PFSK-1 (cell line): Measurements from ENCODE around the gene TSPAN18.

Experiments
- FOXP2 ChIP-seq: optimal IDR thresholded peaks from 2 replicates; pipeline ENCODE3; 2011; ENCODE audit warnings: borderline replicate concordance, control low read depth, inconsistent platforms; ENCODE audit not compliant: insufficient read depth; ENCODE audit errors: extremely low read length, extremely low read depth
- POLR2AphosphoS5 ChIP-seq: IDR thresholded peaks from 2 replicates; pipeline ENCODE4 v1.6.1; 2012; ENCODE audit warnings: low read depth, mild to moderate bottlenecking, control low read depth, low read length, moderate library complexity
- SIN3A ChIP-seq: IDR thresholded peaks from 2 replicates; pipeline ENCODE4 v1.6.1; 2012; ENCODE audit warnings: mild to moderate bottlenecking, low read length, moderate library complexity, borderline replicate concordance; ENCODE audit not compliant: insufficient read depth
- TAF1 ChIP-seq: IDR thresholded peaks from 2 replicates; pipeline ENCODE4 v1.6.1; 2012; ENCODE audit warnings: low read length, control low read depth, borderline replicate concordance; ENCODE audit not compliant: insufficient read depth
- TF ChIP-seq, protein P1 (sequence below), 2 experiments: IDR thresholded peaks; 2 replicates each; pipeline versions ENCODE4 v1.6.1 to v1.8.0; 2011 to 2012; ENCODE audit warnings: low read depth in 2 of 2, low read length in 2 of 2, control low read depth in 1 of 2, inconsistent platforms in 1 of 2, mild to moderate bottlenecking in 1 of 2, moderate library complexity in 1 of 2; ENCODE audit not compliant: insufficient read depth in 1 of 2

Gene TSPAN18

DNA sequence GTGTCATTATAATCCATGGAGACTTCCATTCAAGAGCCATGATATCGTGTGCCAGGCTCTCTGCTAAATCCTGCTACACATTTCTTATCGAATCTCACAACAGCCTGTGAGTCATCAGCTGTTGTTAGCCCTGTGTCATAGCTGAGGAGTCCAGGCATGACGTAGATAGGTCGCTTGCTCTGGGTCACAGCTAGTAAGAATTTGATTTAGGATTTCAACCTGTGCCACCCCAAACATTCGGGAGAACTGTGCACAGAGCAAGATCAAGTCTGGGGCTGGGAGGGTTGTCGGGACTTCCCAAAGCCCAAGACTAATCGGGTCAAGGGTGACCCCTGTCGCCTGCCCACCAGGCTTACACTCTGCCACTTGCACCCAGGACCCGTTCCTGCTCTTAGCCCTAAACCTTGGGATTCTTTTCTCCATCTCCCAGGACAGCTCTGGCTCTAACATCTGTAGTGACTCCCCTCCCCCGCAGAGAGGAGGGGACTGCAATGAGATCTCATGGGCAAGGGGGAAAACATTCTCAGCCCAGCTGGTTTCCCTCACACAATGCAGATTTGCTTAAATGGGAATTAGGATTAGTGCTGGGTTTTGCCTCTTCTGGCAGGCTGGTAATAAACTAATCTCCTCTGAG is 34.3 kb downstream of the TSPAN18 start:
- TF ChIP-seq, protein P1, sequence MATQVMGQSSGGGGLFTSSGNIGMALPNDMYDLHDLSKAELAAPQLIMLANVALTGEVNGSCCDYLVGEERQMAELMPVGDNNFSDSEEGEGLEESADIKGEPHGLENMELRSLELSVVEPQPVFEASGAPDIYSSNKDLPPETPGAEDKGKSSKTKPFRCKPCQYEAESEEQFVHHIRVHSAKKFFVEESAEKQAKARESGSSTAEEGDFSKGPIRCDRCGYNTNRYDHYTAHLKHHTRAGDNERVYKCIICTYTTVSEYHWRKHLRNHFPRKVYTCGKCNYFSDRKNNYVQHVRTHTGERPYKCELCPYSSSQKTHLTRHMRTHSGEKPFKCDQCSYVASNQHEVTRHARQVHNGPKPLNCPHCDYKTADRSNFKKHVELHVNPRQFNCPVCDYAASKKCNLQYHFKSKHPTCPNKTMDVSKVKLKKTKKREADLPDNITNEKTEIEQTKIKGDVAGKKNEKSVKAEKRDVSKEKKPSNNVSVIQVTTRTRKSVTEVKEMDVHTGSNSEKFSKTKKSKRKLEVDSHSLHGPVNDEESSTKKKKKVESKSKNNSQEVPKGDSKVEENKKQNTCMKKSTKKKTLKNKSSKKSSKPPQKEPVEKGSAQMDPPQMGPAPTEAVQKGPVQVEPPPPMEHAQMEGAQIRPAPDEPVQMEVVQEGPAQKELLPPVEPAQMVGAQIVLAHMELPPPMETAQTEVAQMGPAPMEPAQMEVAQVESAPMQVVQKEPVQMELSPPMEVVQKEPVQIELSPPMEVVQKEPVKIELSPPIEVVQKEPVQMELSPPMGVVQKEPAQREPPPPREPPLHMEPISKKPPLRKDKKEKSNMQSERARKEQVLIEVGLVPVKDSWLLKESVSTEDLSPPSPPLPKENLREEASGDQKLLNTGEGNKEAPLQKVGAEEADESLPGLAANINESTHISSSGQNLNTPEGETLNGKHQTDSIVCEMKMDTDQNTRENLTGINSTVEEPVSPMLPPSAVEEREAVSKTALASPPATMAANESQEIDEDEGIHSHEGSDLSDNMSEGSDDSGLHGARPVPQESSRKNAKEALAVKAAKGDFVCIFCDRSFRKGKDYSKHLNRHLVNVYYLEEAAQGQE (IDR thresholded peaks at IDR 0.05; ENCODE audit: insufficient read depth in 1 of 2, low read depth in 2 of 2, low read length in 2 of 2) = no peak

DNA sequence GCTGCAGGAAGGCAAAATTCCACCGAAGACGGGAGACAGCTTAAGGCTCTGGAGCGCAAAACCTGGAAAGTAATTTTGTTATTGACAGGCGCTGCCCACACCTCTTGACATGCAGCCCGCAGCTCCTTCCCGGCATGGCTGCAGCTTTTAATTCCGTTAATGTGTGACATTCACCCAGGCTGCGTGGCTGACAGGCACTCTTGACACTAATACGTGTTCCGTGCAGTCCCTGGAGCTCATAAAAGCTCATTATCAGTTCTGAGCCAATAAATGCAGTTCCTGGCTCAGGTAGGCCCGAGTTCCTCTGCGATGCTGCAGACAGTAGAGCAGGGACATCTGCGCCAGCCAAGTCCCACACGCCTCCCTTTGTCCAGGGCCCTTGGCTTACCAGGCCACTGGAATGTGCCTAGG is 34.8 kb downstream of the TSPAN18 start:
- no peak for TF ChIP-seq TAF1
- TF ChIP-seq FOXP2 = no peak
- TF ChIP-seq SIN3A = no peak
- TF ChIP-seq, protein P1 (IDR thresholded peaks at IDR 0.05; ENCODE audit: insufficient read depth in 1 of 2, low read depth in 2 of 2, low read length in 2 of 2) = no peak
- TF ChIP-seq POLR2AphosphoS5 = no peak

DNA sequence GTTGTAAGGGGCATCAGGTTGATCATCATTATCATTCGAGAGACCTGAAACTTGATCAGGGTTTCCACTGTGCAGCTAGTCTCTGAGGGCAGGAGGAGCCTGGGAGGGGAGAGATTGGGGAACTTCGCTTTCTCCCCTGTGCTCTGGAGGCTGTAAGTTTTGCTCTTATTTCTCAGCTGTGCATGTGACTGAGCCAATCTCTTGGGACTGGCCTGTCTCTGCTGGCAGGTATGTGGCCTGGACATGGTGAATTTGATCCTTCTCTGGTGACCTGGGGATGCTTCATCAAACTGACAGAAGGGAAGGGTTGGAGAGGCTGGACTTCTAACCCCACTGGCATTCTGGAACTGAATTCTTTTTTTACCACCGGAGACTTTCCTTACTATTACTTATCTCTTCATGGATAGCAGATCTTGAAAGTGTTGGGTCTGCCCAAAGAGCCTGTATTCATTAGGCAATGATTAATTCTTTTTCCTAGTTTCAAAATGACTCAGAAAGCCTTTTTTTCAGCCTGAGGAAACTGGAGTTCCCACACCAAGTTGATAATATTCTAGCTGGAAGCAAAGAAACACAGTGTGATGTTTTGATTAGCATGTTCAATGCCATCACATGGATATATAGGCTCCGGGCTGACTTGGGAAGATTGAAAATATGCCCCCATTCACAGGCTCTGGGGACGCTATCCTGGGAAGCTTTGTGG is 36.5 kb downstream of the TSPAN18 start:
- TF ChIP-seq, protein P1 (IDR thresholded peaks at IDR 0.05; ENCODE audit: insufficient read depth in 1 of 2, low read depth in 2 of 2, low read length in 2 of 2) = no peak
- TF ChIP-seq SIN3A (no peak), TAF1 (no peak), POLR2AphosphoS5 (no peak), FOXP2 (no peak)

DNA sequence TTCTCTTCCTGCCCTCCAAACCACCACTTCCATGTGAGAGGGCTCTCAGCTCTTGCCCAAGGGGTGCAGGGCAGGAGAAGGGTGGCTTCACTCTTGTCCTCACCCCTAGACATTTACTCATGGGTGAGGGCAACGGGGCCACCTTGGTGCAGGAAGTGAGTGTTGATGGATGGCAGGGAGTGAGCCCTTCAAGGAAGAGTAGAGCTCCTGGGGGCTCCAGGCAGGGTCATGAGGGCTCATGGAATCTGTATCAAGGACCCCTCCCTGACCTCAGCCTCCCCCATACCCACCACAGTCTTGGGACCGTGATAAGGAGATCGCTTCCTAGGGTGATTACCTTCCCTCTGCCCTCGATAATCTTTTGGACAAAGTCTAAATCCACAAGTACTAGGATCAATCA is 37.8 kb downstream of the TSPAN18 start:
- TF ChIP-seq SIN3A = no peak
- no peak for TF ChIP-seq POLR2AphosphoS5
- TF ChIP-seq, protein P1 (IDR thresholded peaks at IDR 0.05; ENCODE audit: insufficient read depth in 1 of 2, low read depth in 2 of 2, low read length in 2 of 2) = no peak
- no peak for TF ChIP-seq TAF1
- no peak for TF ChIP-seq FOXP2
